AG09319 (cell line): ENCODE data around the gene FHIT.
"Not testable (repeated sequence)": the region's sequence is repeated elsewhere in the genome, so short reads cannot be mapped to it uniquely, and the experiment has no call there.

Experiments
- DNase-seq: peaks from one replicate; pipeline ENCODE4 v3.0.0-alpha.2; 2010; ENCODE audit warnings: low read depth; ENCODE audit errors: extremely low read depth
- CTCF ChIP-seq: IDR thresholded peaks from 2 replicates; pipeline ENCODE4 v1.5.1; 2011; ENCODE audit warnings: low read depth, mild to moderate bottlenecking, inconsistent platforms, low read length, moderate library complexity

Gene FHIT

GRCh38 chr3:61030469-61031035, 220.7 kb downstream of the FHIT start:
- DNase-seq, result no peak
- TF ChIP-seq CTCF, result no peak

- DNase-seq, result no peak
Observed at GRCh38 chr3:61029194-61029593, 222.1 kb downstream of the FHIT start.

GRCh38 chr3:61018807-61019206, 232.4 kb downstream of the FHIT start:
- no peak for DNase-seq
- no peak for TF ChIP-seq CTCF

More at GRCh38 chr3:61029194-61029593, 222.1 kb downstream of the FHIT start:
- no peak for TF ChIP-seq CTCF

- DNase-seq, result not testable (repeated sequence)
Observed at GRCh38 chr3:61017028-61017427, 234.2 kb downstream of the FHIT start.

- no peak for DNase-seq
- TF ChIP-seq CTCF, result no peak
Observed at GRCh38 chr3:61015859-61016258, 235.4 kb downstream of the FHIT start.

- TF ChIP-seq CTCF, result no peak
- no peak for DNase-seq
Observed at GRCh38 chr3:61015408-61015807, 235.8 kb downstream of the FHIT start.

GRCh38 chr3:61008998-61009380, 242.3 kb downstream of the FHIT start:
- no peak for DNase-seq
- no peak for TF ChIP-seq CTCF
